Nephron (organoid): ENCODE measurements around the gene DOCK3.

Experiments
- H3K27ac Mint-ChIP-seq, 3 experiments: 2 replicates each; pipeline ENCODE4 v1.8.0; 2020; ENCODE audit warnings: mixed read lengths in 3 of 3, mild to moderate bottlenecking in 2 of 3, moderate library complexity in 1 of 3
- H3K27me3 Mint-ChIP-seq: 2 replicates; pipeline ENCODE4 v1.8.0; 2021; ENCODE audit warnings: low read depth, mild to moderate bottlenecking, moderate library complexity, mixed read lengths
- H3K36me3 Mint-ChIP-seq: 2 replicates; pipeline ENCODE4 v1.8.0; 2020; ENCODE audit warnings: low read depth, mixed read lengths
- H3K4me1 Mint-ChIP-seq: 2 replicates; pipeline ENCODE4 v1.8.0; 2020; ENCODE audit warnings: mixed read lengths
- H3K4me3 Mint-ChIP-seq, 3 experiments: 2 replicates each; pipeline ENCODE4 v1.8.0; 2020; ENCODE audit warnings: mild to moderate bottlenecking in 3 of 3, mixed read lengths in 3 of 3, moderate library complexity in 2 of 3
- H3K9me3 Mint-ChIP-seq: 2 replicates; pipeline ENCODE4 v1.8.0; 2020; ENCODE audit warnings: mixed read lengths
- TF ChIP-seq, protein P1 (sequence below), 3 experiments: fragments of 200-600 bp; sonication (generic); IDR thresholded peaks; one replicate each; pipeline ENCODE4 v1.5.0; 2021; ENCODE audit warnings: antibody characterized with exemption in 3 of 3; ENCODE audit not compliant: unreplicated experiment in 3 of 3

Gene DOCK3

DNA sequence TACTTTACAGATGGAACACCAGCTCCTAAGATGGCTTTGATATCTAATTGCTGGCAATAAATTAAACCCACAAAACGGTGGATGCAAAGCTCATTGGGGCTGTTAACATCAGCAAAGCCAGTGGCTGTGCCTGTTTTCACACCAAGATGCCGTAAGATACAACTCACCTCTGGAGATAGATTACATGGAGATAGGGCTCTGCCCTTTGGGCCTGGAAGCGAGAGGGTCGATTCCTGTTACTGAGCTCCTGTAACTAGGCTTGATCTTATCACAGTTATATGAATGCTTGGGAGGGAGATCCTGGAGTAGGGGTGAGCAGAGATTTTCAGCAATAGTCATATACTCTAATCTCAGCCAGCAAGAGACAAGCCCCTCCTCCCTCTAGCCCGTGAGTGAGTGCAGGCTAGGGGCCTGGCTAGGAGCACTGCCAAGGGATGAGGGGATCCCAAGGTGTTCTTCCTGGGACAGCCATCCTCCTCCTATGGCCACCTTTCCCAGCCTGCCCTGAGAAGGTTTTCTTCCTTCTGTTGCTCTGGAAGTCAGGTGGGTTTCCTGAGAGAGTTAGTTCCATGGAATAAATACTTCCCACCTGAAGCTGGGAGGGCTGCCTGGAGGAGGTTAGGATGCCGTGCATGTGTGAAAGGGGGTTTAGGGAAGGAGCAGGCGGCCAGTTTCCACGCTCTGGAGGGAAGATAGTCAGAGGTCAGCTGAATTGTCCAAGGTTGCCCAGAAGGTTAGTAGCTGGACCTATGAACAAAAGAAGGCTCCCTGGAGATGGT, 18.1 kb upstream of the DOCK3 start:
- no peak overlapping the region for H3K4me3 Mint-ChIP-seq

DNA sequence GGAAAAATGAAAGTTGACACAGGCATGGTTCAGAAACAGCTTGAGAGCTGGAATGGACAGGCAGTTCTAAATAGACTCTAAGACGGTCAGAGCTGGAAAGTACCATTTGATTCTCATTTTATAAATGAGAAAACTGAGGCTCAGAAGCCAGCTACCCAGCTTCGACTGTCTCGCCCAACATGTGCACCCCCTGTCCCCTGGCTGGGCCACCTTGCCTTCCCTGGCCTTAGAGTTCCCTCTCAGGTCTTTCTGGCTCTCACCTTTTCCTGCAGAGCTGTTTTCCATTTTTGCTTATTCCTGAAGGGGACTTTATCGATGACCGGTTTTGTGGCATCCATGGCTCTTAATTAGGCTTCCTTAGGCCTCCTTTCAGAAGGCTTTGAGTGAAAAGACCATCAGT, 17.3 kb upstream of the DOCK3 start:
- Mint-ChIP-seq H3K4me3 (no peak overlapping the region), H3K36me3 (no peaks in the 10 kb centered on the region), H3K4me1 (peaks cover under 1% of the 10 kb centered on the region), H3K27me3 (peaks cover 9% of the 10 kb centered on the region), H3K9me3 (no peaks in the 10 kb centered on the region), H3K27ac (no peak overlapping the region)
- TF ChIP-seq, protein P1, sequence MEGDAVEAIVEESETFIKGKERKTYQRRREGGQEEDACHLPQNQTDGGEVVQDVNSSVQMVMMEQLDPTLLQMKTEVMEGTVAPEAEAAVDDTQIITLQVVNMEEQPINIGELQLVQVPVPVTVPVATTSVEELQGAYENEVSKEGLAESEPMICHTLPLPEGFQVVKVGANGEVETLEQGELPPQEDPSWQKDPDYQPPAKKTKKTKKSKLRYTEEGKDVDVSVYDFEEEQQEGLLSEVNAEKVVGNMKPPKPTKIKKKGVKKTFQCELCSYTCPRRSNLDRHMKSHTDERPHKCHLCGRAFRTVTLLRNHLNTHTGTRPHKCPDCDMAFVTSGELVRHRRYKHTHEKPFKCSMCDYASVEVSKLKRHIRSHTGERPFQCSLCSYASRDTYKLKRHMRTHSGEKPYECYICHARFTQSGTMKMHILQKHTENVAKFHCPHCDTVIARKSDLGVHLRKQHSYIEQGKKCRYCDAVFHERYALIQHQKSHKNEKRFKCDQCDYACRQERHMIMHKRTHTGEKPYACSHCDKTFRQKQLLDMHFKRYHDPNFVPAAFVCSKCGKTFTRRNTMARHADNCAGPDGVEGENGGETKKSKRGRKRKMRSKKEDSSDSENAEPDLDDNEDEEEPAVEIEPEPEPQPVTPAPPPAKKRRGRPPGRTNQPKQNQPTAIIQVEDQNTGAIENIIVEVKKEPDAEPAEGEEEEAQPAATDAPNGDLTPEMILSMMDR (IDR thresholded peaks at IDR 0.05; ENCODE audit: unreplicated experiment in 3 of 3) = no peak

More for the DNA sequence above, 18.1 kb upstream of the DOCK3 start:
- H3K9me3 Mint-ChIP-seq = no peaks in the 10 kb centered on the region
- no peak overlapping the region for H3K27ac Mint-ChIP-seq
- TF ChIP-seq, protein P1 (IDR thresholded peaks at IDR 0.05; ENCODE audit: unreplicated experiment in 3 of 3) = no peak
- peaks cover 7% of the 10 kb centered on the region for H3K27me3 Mint-ChIP-seq
- H3K4me1 Mint-ChIP-seq = peaks cover 8% of the 10 kb centered on the region
- H3K36me3 Mint-ChIP-seq = no peaks in the 10 kb centered on the region

GRCh38 chr3:50657816-50658215, 16.9 kb upstream of the DOCK3 start:
- no peaks in the 10 kb centered on the region for H3K36me3 Mint-ChIP-seq
- H3K4me3 Mint-ChIP-seq = no peak overlapping the region
- no peak overlapping the region for H3K27ac Mint-ChIP-seq
- H3K27me3 Mint-ChIP-seq = peaks cover 13% of the 10 kb centered on the region
- TF ChIP-seq, protein P1 (IDR thresholded peaks at IDR 0.05; ENCODE audit: unreplicated experiment in 3 of 3) = no peak
- H3K9me3 Mint-ChIP-seq = no peaks in the 10 kb centered on the region
- H3K4me1 Mint-ChIP-seq = no peaks in the 10 kb centered on the region

DNA sequence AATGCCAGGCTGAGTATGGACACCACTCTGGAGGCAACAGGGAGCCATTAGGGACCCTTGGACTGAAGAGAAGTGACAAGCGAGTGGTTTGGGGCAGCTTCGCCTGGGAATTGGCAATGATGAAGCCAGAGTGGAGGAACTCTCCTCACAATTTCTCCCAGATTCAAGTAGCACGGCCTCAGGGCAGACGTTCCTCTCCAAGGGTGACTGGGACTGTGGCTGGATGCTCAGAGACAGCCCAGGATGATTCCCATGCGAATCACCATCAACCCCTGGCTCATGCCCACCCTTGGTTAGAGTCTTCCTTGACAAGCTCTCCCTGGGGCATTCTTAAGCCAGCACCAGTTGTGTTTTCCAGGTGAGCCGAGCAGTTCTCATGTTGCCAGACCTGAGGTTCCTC, 16.3 kb upstream of the DOCK3 start:
- TF ChIP-seq, protein P1 (IDR thresholded peaks at IDR 0.05; ENCODE audit: unreplicated experiment in 3 of 3) = no peak
- H3K9me3 Mint-ChIP-seq = no peaks in the 10 kb centered on the region
- H3K36me3 Mint-ChIP-seq = no peaks in the 10 kb centered on the region
- no peak overlapping the region for H3K27ac Mint-ChIP-seq
- H3K4me3 Mint-ChIP-seq = no peak overlapping the region
- H3K27me3 Mint-ChIP-seq = peaks cover 17% of the 10 kb centered on the region
- no peaks in the 10 kb centered on the region for H3K4me1 Mint-ChIP-seq

- H3K36me3 Mint-ChIP-seq = no peaks in the 10 kb centered on the region
- TF ChIP-seq, protein P1 (IDR thresholded peaks at IDR 0.05; ENCODE audit: unreplicated experiment in 3 of 3) = no peak
- H3K4me3 Mint-ChIP-seq = no peak overlapping the region
- no peak overlapping the region for H3K27ac Mint-ChIP-seq
- H3K9me3 Mint-ChIP-seq = no peaks in the 10 kb centered on the region
- H3K27me3 Mint-ChIP-seq = peaks cover 17% of the 10 kb centered on the region
- no peaks in the 10 kb centered on the region for H3K4me1 Mint-ChIP-seq
Observed at GRCh38 chr3:50658831-50659230, 15.9 kb upstream of the DOCK3 start.

DNA sequence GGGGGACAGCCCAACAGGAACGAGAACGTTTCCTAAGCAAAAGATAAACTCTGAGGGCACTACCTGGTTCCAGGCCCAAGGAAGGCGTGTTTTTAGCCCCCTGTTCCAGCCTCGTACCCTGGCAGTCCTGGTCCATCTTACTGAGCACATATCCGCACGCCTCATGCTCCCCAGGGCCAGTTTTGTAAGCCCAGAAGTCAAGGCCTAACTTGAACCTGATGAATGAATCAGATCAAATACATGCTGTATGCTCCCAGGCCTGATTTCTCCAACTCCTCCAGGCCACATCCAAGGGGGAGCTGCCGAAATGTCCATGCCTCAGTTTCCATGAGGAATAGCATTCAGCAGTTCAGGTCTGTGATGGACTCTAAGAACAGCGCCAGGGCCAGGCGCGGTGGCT, 14.3 kb upstream of the DOCK3 start:
- H3K4me1 Mint-ChIP-seq = no peaks in the 10 kb centered on the region
- no peaks in the 10 kb centered on the region for H3K36me3 Mint-ChIP-seq
- no peak overlapping the region for H3K4me3 Mint-ChIP-seq
- peaks cover 23% of the 10 kb centered on the region for H3K27me3 Mint-ChIP-seq
- H3K27ac Mint-ChIP-seq = no peak overlapping the region
- no peaks in the 10 kb centered on the region for H3K9me3 Mint-ChIP-seq
- TF ChIP-seq, protein P1 (IDR thresholded peaks at IDR 0.05; ENCODE audit: unreplicated experiment in 3 of 3) = no peak
